Neural progenitor cell (in vitro differentiated cells): ENCODE results near the gene CHRNA9. TPM values are rescaled to one million over a fixed set of nuclear protein-coding genes. Genes with fewer than 3 reads are reported as not detected.

Experiments
- DNase-seq: peaks from one replicate; pipeline ENCODE4 v3.0.0-alpha.2; 2016; ENCODE audit warnings: low spot score
- H2AFZ ChIP-seq: fragments of 200-600 bp; sonication (generic); replicated peaks from 2 replicates; pipeline ENCODE4 v1.6.1; 2016; ENCODE audit warnings: antibody characterized with exemption
- H3F3A ChIP-seq: fragments of 200-600 bp; sonication (generic); 2 replicates; pipeline ENCODE4 v1.6.1; 2016; ENCODE audit warnings: antibody characterized with exemption, low read depth
- H3K27ac ChIP-seq: fragments of 200-600 bp; sonication (generic); 2 replicates; pipeline ENCODE4 v1.5.1; 2016; ENCODE audit warnings: mild to moderate bottlenecking
- H3K27me3 ChIP-seq: fragments of 200-600 bp; sonication (generic); 2 replicates; pipeline ENCODE4 v1.6.1; 2016; ENCODE audit warnings: mild to moderate bottlenecking, moderate library complexity
- H3K36me3 ChIP-seq: fragments of 200-600 bp; sonication (generic); 2 replicates; pipeline ENCODE4 v1.5.1; 2016
- H3K4me1 ChIP-seq: fragments of 200-600 bp; sonication (generic); 2 replicates; pipeline ENCODE4 v1.6.1; 2016; ENCODE audit warnings: mixed run types
- H3K4me2 ChIP-seq: fragments of 200-600 bp; sonication (generic); 2 replicates; pipeline ENCODE4 v1.6.1; 2016
- H3K4me3 ChIP-seq: fragments of 200-600 bp; sonication (generic); 2 replicates; pipeline ENCODE4 v1.5.1; 2016
- H3K79me2 ChIP-seq: fragments of 200-600 bp; sonication (generic); 2 replicates; pipeline ENCODE4 v1.6.1; 2016; ENCODE audit warnings: low read depth
- H3K9ac ChIP-seq: fragments of 200-600 bp; sonication (generic); 2 replicates; pipeline ENCODE4 v1.6.1; 2016
- H3K9me3 ChIP-seq: fragments of 200-600 bp; sonication (generic); 2 replicates; pipeline ENCODE4 v1.5.1; 2016; ENCODE audit warnings: low read depth
- H4K20me1 ChIP-seq: fragments of 200-600 bp; sonication (generic); 2 replicates; pipeline ENCODE4 v1.6.1; 2016; ENCODE audit warnings: low read depth
- H3K27ac Mint-ChIP-seq: 3 replicates; pipeline ENCODE4 v1.8.0; 2021; ENCODE audit warnings: mixed read lengths
- H3K27me3 Mint-ChIP-seq: 2 replicates; pipeline ENCODE4 v1.8.0; 2022; ENCODE audit warnings: low read depth, mild to moderate bottlenecking, inconsistent platforms, moderate library complexity, mixed read lengths; ENCODE audit not compliant: insufficient read depth
- H3K36me3 Mint-ChIP-seq: 3 replicates; pipeline ENCODE4 v1.8.0; 2021; ENCODE audit warnings: mixed read lengths
- H3K4me1 Mint-ChIP-seq: 3 replicates; pipeline ENCODE4 v1.8.0; 2021; ENCODE audit warnings: mixed read lengths
- H3K4me3 Mint-ChIP-seq: 3 replicates; pipeline ENCODE4 v1.8.0; 2021; ENCODE audit warnings: mild to moderate bottlenecking, moderate library complexity, mixed read lengths
- H3K9me3 Mint-ChIP-seq: 3 replicates; pipeline ENCODE4 v1.8.0; 2020; ENCODE audit warnings: mixed read lengths
- CTCF ChIP-seq: fragments of 200-600 bp; sonication (generic); IDR thresholded peaks from 2 replicates; pipeline ENCODE4 v1.5.1; 2017; ENCODE audit warnings: antibody characterized with exemption, mild to moderate bottlenecking
- EZH2 ChIP-seq: fragments of 200-600 bp; sonication (generic); IDR thresholded peaks from 2 replicates; pipeline ENCODE4 v1.6.1; 2017; ENCODE audit warnings: antibody characterized with exemption, mild to moderate bottlenecking, moderate library complexity
- EZH2phosphoT487 ChIP-seq: fragments of 200-600 bp; sonication (generic); IDR thresholded peaks from 2 replicates; pipeline ENCODE4 v1.6.1; 2017; ENCODE audit warnings: antibody characterized with exemption
- total RNA-seq: library from RNA; depleted of rRNA; stranded (reverse); fragments of >200 nt; gene quantifications from 2 replicates; pipeline ENCODE4 v1.2.3, GENCODE V29; 2015; ENCODE audit warnings: low replicate concordance

CHRNA9 gene, protein sequence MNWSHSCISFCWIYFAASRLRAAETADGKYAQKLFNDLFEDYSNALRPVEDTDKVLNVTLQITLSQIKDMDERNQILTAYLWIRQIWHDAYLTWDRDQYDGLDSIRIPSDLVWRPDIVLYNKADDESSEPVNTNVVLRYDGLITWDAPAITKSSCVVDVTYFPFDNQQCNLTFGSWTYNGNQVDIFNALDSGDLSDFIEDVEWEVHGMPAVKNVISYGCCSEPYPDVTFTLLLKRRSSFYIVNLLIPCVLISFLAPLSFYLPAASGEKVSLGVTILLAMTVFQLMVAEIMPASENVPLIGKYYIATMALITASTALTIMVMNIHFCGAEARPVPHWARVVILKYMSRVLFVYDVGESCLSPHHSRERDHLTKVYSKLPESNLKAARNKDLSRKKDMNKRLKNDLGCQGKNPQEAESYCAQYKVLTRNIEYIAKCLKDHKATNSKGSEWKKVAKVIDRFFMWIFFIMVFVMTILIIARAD
- 0.67 and 2.5 TPM in 2 replicates for total RNA-seq

GRCh38 chr4:40334591-40335524 is at the start of gene CHRNA9:
Gene CHRNA9, plus strand, starts transcription at chr4:40335333. Its CDS starts 135 bp downstream, at chr4:40335468.
- no peak within 1 kb of the TSS for H3K4me3 Mint-ChIP-seq
- H2AFZ ChIP-seq: peak within 1 kb of the TSS; percentile 83
- peak within 1 kb of the TSS; percentile 67 for H3K27ac Mint-ChIP-seq

GRCh38 chr4:40285692-40286091 is 49.4 kb upstream of the CHRNA9 start:
- no peak overlapping the region for H3K9ac ChIP-seq
- peaks cover 15% of the 10 kb centered on the region for H3K27me3 Mint-ChIP-seq
- H3K79me2 ChIP-seq: no peaks in the 10 kb centered on the region
- peak overlapping the region; percentile 97 for H3K27ac Mint-ChIP-seq
- H3K4me3 Mint-ChIP-seq: peak overlapping the region; percentile 59
- peaks cover 4% of the 10 kb centered on the region for H3K36me3 Mint-ChIP-seq
- H3K4me1 ChIP-seq: peaks cover 8% of the 10 kb centered on the region
- no peaks in the 10 kb centered on the region for H3K9me3 ChIP-seq
- H3K4me2 ChIP-seq: no peak overlapping the region
- H2AFZ ChIP-seq: no peak overlapping the region
- TF ChIP-seq EZH2phosphoT487: no peak
- TF ChIP-seq CTCF: no peak
- no peak for TF ChIP-seq EZH2
- H3K4me1 Mint-ChIP-seq: peaks cover 42% of the 10 kb centered on the region
- DNase-seq: no peak
- no peaks in the 10 kb centered on the region for H3K27me3 ChIP-seq
- peaks cover 5% of the 10 kb centered on the region for H3F3A ChIP-seq
- H3K27ac ChIP-seq: no peak overlapping the region
- H3K4me3 ChIP-seq: no peak overlapping the region
- H4K20me1 ChIP-seq: no peaks in the 10 kb centered on the region
- peaks cover 4% of the 10 kb centered on the region for H3K9me3 Mint-ChIP-seq
- H3K36me3 ChIP-seq: no peaks in the 10 kb centered on the region

More at GRCh38 chr4:40334591-40335524, at the start of gene CHRNA9:
- Histone ChIP-seq H3F3A (no peaks in the 10 kb centered on the region), H3K9ac (no peak within 1 kb of the TSS), H3K27ac (no peak within 1 kb of the TSS), H3K27me3 (no peaks in the 10 kb centered on the region), H3K36me3 (no peaks in the 10 kb centered on the region), H3K4me1 (peaks cover 7% of the 10 kb centered on the region), H3K79me2 (no peaks in the 10 kb centered on the region), H3K4me2 (no peak within 1 kb of the TSS), H3K9me3 (no peaks in the 10 kb centered on the region), H4K20me1 (no peaks in the 10 kb centered on the region), H3K4me3 (no peak within 1 kb of the TSS)
- no peaks in the 10 kb centered on the region for H3K36me3 Mint-ChIP-seq
- H3K27me3 Mint-ChIP-seq: peaks cover 4% of the 10 kb centered on the region
- H3K9me3 Mint-ChIP-seq: no peaks in the 10 kb centered on the region
- TF ChIP-seq EZH2 (no peak), CTCF (no peak), EZH2phosphoT487 (no peak)
- H3K4me1 Mint-ChIP-seq: peaks cover 33% of the 10 kb centered on the region
- DNase-seq: peak; percentile 62

DNA sequence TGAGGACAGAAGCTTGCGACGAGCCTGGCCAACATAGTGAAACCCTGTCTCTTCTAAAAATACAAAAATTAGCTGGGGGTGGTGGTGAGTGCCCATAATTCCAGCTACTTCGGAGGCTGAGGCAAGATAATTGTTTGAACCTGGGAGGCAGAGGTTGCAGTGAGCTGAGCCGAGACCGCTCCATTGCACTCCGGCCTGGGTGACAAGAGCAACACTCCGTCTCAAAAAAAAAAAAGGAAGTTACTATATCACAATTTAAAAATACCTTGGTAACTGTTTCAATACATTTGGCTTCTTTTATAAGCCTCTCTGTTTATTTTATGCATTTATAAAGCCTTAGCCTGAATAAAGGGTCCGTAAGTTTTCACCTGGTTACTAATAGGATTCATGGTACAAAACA is 46.6 kb upstream of the CHRNA9 start:
- peaks cover 40% of the 10 kb centered on the region for H3K4me1 Mint-ChIP-seq
- no peak overlapping the region for H3K27ac Mint-ChIP-seq
- H2AFZ ChIP-seq: no peak overlapping the region
- no peak overlapping the region for H3K4me3 ChIP-seq
- H3K9me3 Mint-ChIP-seq: no peaks in the 10 kb centered on the region
- no peaks in the 10 kb centered on the region for H4K20me1 ChIP-seq
- H3K27me3 Mint-ChIP-seq: peaks cover 15% of the 10 kb centered on the region
- H3F3A ChIP-seq: peaks cover 5% of the 10 kb centered on the region
- H3K4me3 Mint-ChIP-seq: no peak overlapping the region
- H3K79me2 ChIP-seq: no peaks in the 10 kb centered on the region
- no peak overlapping the region for H3K9ac ChIP-seq
- peaks cover 8% of the 10 kb centered on the region for H3K4me1 ChIP-seq
- H3K36me3 Mint-ChIP-seq: peaks cover 5% of the 10 kb centered on the region
- H3K4me2 ChIP-seq: no peak overlapping the region
- no peak for DNase-seq
- H3K36me3 ChIP-seq: no peaks in the 10 kb centered on the region
- no peaks in the 10 kb centered on the region for H3K27me3 ChIP-seq
- TF ChIP-seq CTCF (no peak), EZH2phosphoT487 (no peak), EZH2 (no peak)
- H3K9me3 ChIP-seq: no peaks in the 10 kb centered on the region
- H3K27ac ChIP-seq: no peak overlapping the region
